PFSK-1 (cell line): Measurements from ENCODE around the gene MAD1L1.

Source experiments
- POLR2AphosphoS5 ChIP-seq: IDR thresholded peaks from 2 replicates; pipeline ENCODE4 v1.6.1; 2012; ENCODE audit warnings: low read depth, mild to moderate bottlenecking, control low read depth, low read length, moderate library complexity
- REST ChIP-seq, 2 experiments: IDR thresholded peaks; 2 replicates each; pipeline versions ENCODE4 v1.6.1 to v1.8.0; 2011 to 2012; ENCODE audit warnings: low read depth in 2 of 2, low read length in 2 of 2, control low read depth in 1 of 2, inconsistent platforms in 1 of 2, mild to moderate bottlenecking in 1 of 2, moderate library complexity in 1 of 2; ENCODE audit not compliant: insufficient read depth in 1 of 2
- SIN3A ChIP-seq: IDR thresholded peaks from 2 replicates; pipeline ENCODE4 v1.6.1; 2012; ENCODE audit warnings: mild to moderate bottlenecking, low read length, moderate library complexity, borderline replicate concordance; ENCODE audit not compliant: insufficient read depth

- TF ChIP-seq REST (IDR thresholded peaks at IDR 0.05; ENCODE audit: insufficient read depth in 1 of 2, low read depth in 2 of 2, low read length in 2 of 2), result no peak
- no peak for TF ChIP-seq SIN3A
- no peak for TF ChIP-seq POLR2AphosphoS5
These were observed 210.7 kb downstream of the MAD1L1 start for GRCh38 chr7:2022021-2022409.
